K562 (cell line): Measurements from ENCODE around the gene NEK2. TPM values are rescaled to one million over a fixed set of nuclear protein-coding genes. Genes with fewer than 3 reads are reported as not detected.
A peak's percentile ranks its signal among the peaks of the same experiment; 100 is the strongest.

Experiments used
- CHD7 ChIP-seq: fragments of 200-600 bp; sonication (generic); IDR thresholded peaks from one replicate; pipeline ENCODE4 v1.6.1; 2012; ENCODE audit warnings: mild to moderate bottlenecking, low read depth, low read length, inconsistent platforms
- CSDE1 ChIP-seq, 2 experiments: fragments of 450-650 bp; IDR thresholded peaks; 2 replicates each; pipeline ENCODE4 v1.6.1; 2016; ENCODE audit warnings: mild to moderate bottlenecking in 1 of 2
- FOXM1 ChIP-seq, 2 experiments: fragments of 450-650 bp in 1 of 2; sonication (generic) in 1 of 2; formaldehyde crosslinking in 1 of 2; IDR thresholded peaks; 2 replicates each; pipeline versions ENCODE4 v1.6.1 to v1.9.0; 2017 to 2022; ENCODE audit warnings: low read depth in 2 of 2, mild to moderate bottlenecking in 2 of 2, missing genetic modification reagents in 1 of 2, moderate library complexity in 1 of 2
- HLTF ChIP-seq: fragments of 450-650 bp; IDR thresholded peaks from 2 replicates; pipeline ENCODE4 v1.6.1; 2016
- HMGXB4 ChIP-seq: sonication (generic); formaldehyde crosslinking; IDR thresholded peaks from 2 replicates; pipeline ENCODE4 v1.8.1; 2023; ENCODE audit warnings: mild to moderate bottlenecking, missing genetic modification reagents
- MAZ ChIP-seq, 2 experiments: fragments of 450-650 bp in 1 of 2; sonication (generic) in 1 of 2; formaldehyde crosslinking; IDR thresholded peaks in 1 of 2; conservative IDR thresholded peaks in 1 of 2; 2 replicates each; pipeline versions ENCODE4 v1.4.0 to v1.5.0; 2020; ENCODE audit warnings: mild to moderate bottlenecking in 1 of 2, missing genetic modification reagents in 1 of 2
- NCOA1 ChIP-seq: fragments of 450-650 bp; IDR thresholded peaks from 2 replicates; pipeline ENCODE4 v1.6.1; 2016; ENCODE audit warnings: low read depth
- RBM22 ChIP-seq: fragments of 200-400 bp; formaldehyde crosslinking; IDR thresholded peaks from 2 replicates; pipeline ENCODE4 v1.6.1; 2018; ENCODE audit warnings: low read length, low read depth; ENCODE audit not compliant: poor library complexity, severe bottlenecking
- SLC30A9 ChIP-seq: fragments of 250-450 bp; sonication (Bioruptor Pico); IDR thresholded peaks from 2 replicates; pipeline ENCODE4 v1.8.0; 2022; ENCODE audit warnings: mild to moderate bottlenecking, moderate library complexity
- SP1 ChIP-seq: sonication (generic); formaldehyde crosslinking; IDR thresholded peaks from 2 replicates; pipeline ENCODE4 v1.8.1; 2022; ENCODE audit warnings: mild to moderate bottlenecking, missing genetic modification reagents
- SUPT5H ChIP-seq: fragments of 450-650 bp; IDR thresholded peaks from 2 replicates; pipeline ENCODE4 v1.6.1; 2016
- TEAD4 ChIP-seq, 2 experiments: sonication (generic) in 1 of 2; formaldehyde crosslinking in 1 of 2; IDR thresholded peaks; 2 replicates each; pipeline versions ENCODE4 v1.6.1 to v1.8.0; 2012 to 2022; ENCODE audit warnings: borderline replicate concordance in 1 of 2, inconsistent platforms in 1 of 2, low read length in 1 of 2, mild to moderate bottlenecking in 1 of 2, missing genetic modification reagents in 1 of 2
- ZNF12 ChIP-seq: sonication (generic); formaldehyde crosslinking; IDR thresholded peaks from 2 replicates; pipeline ENCODE4 v1.4.0; 2020; ENCODE audit warnings: mild to moderate bottlenecking, missing genetic modification reagents
- polyA plus RNA-seq, 8 experiments: library from polyadenylated mRNA; depleted of rRNA in 4 of 8; stranded (reverse) in 5 of 8; unstranded in 3 of 8; fragments of >200 nt; fragmentation: Nextera tagmentation in 2 of 8; fragmentation: Illumina TruSeq in 1 of 8; extraction: Ambion mirVana in 2 of 8; extraction: Trizol in 1 of 8; gene quantifications; 2 replicates each; pipeline versions ENCODE4 v1.2.1 to v1.2.3, GENCODE V29; 2011 to 2014; ENCODE audit warnings: inconsistent platforms in 1 of 8, missing spikeins in 1 of 8
- total RNA-seq, 7 experiments: library from RNA; depleted of rRNA in 6 of 7; stranded (reverse); fragments of >200 nt in 6 of 7; fragmentation: Illumina TruSeq in 2 of 7; extraction: Trizol in 2 of 7; gene quantifications; 2 replicates each; pipeline versions ENCODE4 v1.2.1 to v1.2.3, GENCODE V29; 2011 to 2021; ENCODE audit warnings: low replicate concordance in 1 of 7

Gene NEK2
- total and polyA plus RNA-seq, 9 of the 15 experiments (the other 6 are each of a cell fraction or from before 2014, with no cell fraction given) = 30.0 to 74.7 (median 66.4) TPM

GRCh38 chr1:211675230-211676105 lies at the start of gene NEK2 (continued):
- TF ChIP-seq HMGXB4 (CRISPR knock-in tag) (no peak), RBM22 (peak; percentile 88), ZNF12 (no peak), SUPT5H (peak; percentile 92), CSDE1 (IDR thresholded peaks at IDR 0.05) (peak in 1 of 2 experiments; percentile 87; a peak in 2 of 4 replicates), HLTF (no peak), SLC30A9 (CRISPR knock-in tag) (no peak), SP1 (CRISPR knock-in tag) (no peak; the same call in none of the 2 replicates), NCOA1 (peak; percentile 93), FOXM1 (IDR thresholded peaks at IDR 0.05; ENCODE audit: low read depth) (peak; percentile 100), FOXM1 (CRISPR knock-in tag; IDR thresholded peaks at IDR 0.05; ENCODE audit: low read depth) (peak; percentile 99), MAZ (CRISPR knock-in tag; conservative IDR thresholded peaks at IDR 0.05 in 1 of 2, IDR thresholded peaks at IDR 0.05 in 1 of 2) (peak; percentile 41 to 68), TEAD4 (IDR thresholded peaks at IDR 0.05; ENCODE audit: low read length) (peak; percentile 21; the same call in 1 of the 2 replicates), TEAD4 (CRISPR knock-in tag; IDR thresholded peaks at IDR 0.05; ENCODE audit: borderline replicate concordance) (no peak), CHD7 (no peak)
